ENCODE data around the gene PGP. TPM values are rescaled to one million over a fixed set of nuclear protein-coding genes. Genes with fewer than 3 reads are reported as not detected.

Gene PGP
- total and polyA plus RNA-seq, 8 donors, result 9.3 to 90.4 (median 11.3) TPM

DNA sequence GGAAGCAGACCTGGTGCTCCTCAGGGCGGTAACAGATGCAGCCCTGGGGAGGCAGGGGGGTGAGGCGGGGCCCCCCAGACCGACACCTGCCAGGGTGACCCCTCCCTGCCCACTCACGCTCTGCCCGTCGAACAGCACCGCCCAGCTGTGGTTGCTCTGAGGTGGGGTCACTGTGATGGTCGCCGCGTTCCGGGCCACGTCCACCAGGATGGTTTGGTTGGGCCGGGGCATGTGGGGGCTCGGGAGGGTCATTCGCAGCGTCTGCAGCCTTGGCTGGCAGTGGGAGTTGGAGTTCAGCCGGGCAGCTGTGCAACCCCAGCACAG, 4.7 kb downstream of the PGP start:
- TF ChIP-seq, protein P1, sequence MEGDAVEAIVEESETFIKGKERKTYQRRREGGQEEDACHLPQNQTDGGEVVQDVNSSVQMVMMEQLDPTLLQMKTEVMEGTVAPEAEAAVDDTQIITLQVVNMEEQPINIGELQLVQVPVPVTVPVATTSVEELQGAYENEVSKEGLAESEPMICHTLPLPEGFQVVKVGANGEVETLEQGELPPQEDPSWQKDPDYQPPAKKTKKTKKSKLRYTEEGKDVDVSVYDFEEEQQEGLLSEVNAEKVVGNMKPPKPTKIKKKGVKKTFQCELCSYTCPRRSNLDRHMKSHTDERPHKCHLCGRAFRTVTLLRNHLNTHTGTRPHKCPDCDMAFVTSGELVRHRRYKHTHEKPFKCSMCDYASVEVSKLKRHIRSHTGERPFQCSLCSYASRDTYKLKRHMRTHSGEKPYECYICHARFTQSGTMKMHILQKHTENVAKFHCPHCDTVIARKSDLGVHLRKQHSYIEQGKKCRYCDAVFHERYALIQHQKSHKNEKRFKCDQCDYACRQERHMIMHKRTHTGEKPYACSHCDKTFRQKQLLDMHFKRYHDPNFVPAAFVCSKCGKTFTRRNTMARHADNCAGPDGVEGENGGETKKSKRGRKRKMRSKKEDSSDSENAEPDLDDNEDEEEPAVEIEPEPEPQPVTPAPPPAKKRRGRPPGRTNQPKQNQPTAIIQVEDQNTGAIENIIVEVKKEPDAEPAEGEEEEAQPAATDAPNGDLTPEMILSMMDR (IDR thresholded peaks at IDR 0.05), result no peak
- no peak for TF ChIP-seq POLR2A (IDR thresholded peaks at IDR 0.05)
- TF ChIP-seq EP300 (IDR thresholded peaks at IDR 0.05), result no peak
- TF ChIP-seq POLR2AphosphoS5 (IDR thresholded peaks at IDR 0.05), result no peak
- Histone ChIP-seq H3K36me3 (peaks cover 29 to 51% (median 40%) of the 10 kb centered on the region in 4 donors), H3K27ac (no peak overlapping the region), H3K4me1 (peaks cover 31 to 50% (median 46%) of the 10 kb centered on the region in 4 donors), H3K27me3 (no peaks in the 10 kb centered on the region), H3K4me3 (no peak overlapping the region), H3K9me3 (no peaks in the 10 kb centered on the region)
- intact Hi-C loops (cut with DNase I; ENCODE audit: low total_unique reads), result no loop called here
- no peak for DNase-seq
- 83 to 95% (median 90%) methylated on average over 2 to 17 of the region's 17 CpGs for WGBS, 5 donors

DNA sequence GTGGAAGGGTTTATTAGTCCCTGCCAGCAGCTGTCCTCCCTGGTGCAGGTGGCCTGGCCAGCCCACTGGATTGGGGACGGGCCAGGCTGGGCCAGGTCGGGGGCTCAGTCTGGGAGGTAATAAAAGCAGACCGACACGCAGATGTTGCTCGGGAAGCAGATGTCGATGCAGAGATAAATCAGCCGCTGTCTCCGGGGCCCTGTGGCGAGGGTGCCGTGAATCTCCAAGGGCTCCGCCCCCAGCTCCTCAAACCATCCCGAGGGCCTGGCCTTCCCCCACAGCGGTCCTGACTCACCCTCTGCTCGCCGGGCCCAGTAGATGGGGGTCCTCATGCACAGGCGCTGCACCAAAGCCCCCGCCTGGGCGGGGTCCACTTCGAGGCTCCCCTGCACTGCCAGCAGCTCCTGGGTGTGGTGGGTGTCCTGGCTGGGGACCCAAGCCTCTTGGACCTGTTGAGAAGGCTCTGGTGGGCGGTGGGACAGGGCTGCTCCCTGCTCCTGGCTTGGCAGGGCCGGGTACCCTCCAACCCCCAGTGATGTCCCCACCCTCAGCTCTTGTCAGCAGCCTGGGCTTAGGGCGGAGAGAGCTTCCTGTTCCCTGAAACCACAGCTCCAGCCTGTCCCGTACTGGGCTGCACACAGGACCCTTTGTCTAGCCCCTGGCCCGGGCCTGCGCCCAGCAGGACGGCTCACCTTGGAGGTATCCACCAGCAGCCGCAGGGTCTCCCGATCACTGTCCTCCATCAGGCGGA, 5.2 kb downstream of the PGP start:
- no peak for DNase-seq
- Histone ChIP-seq H3K9me3 (no peaks in the 10 kb centered on the region), H3K27ac (no peak overlapping the region), H3K4me1 (peaks cover 35 to 56% (median 51%) of the 10 kb centered on the region in 4 donors), H3K4me3 (no peak overlapping the region), H3K36me3 (peaks cover 29 to 51% (median 40%) of the 10 kb centered on the region in 4 donors), H3K27me3 (no peaks in the 10 kb centered on the region)
- TF ChIP-seq, protein P1 (IDR thresholded peaks at IDR 0.05), result no peak
- no peak for TF ChIP-seq POLR2A (IDR thresholded peaks at IDR 0.05)
- no peak for TF ChIP-seq POLR2AphosphoS5 (IDR thresholded peaks at IDR 0.05)
- TF ChIP-seq EP300 (IDR thresholded peaks at IDR 0.05), result no peak
- WGBS, 5 donors, result 73 to 91% (median 90%) methylated on average over 12 to 29 of the region's 29 CpGs
- intact Hi-C loops (cut with DNase I; ENCODE audit: low total_unique reads), result loop anchor here (10.0 kb wide), 1 partner anchor 45 kb away; the partner anchor contains the start of gene ECI1

DNA sequence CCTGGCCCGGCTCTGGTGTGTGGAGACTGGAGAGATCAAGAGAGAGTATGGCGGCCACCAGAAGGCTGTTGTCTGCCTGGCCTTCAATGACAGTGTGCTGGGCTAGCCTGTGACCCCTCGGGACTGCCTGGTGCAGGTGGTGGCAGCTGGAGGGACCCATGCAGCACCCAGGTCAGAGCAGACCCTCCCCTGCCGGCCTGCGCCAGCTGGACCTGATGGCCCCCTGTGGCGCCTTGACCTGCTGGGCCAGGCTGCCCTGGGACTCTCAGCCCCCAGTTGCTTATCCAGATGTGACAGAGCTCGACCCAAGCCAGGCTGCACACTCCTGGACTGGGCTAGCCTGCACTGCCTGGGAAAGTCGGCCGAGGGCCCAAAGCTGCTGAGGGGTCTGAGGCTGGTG, 5.9 kb downstream of the PGP start:
- DNase-seq, result no peak
- Histone ChIP-seq H3K4me3 (no peak overlapping the region), H3K27me3 (no peaks in the 10 kb centered on the region), H3K27ac (no peak overlapping the region), H3K9me3 (no peaks in the 10 kb centered on the region), H3K36me3 (peaks cover 29 to 51% (median 40%) of the 10 kb centered on the region in 4 donors), H3K4me1 (peaks cover 29 to 50% (median 46%) of the 10 kb centered on the region in 4 donors)
- TF ChIP-seq POLR2A (IDR thresholded peaks at IDR 0.05), result no peak
- no peak for TF ChIP-seq POLR2AphosphoS5 (IDR thresholded peaks at IDR 0.05)
- TF ChIP-seq, protein P1 (IDR thresholded peaks at IDR 0.05), result no peak
- no peak for TF ChIP-seq EP300 (IDR thresholded peaks at IDR 0.05)
- 85 to 95% (median 93%) methylated on average over 9 of the region's 9 CpGs; no CpG with 5 or more reads in 1 of the 5 donors for WGBS, 5 donors
- intact Hi-C loops (cut with DNase I; ENCODE audit: low total_unique reads), result loop anchor here (10.0 kb wide), 1 partner anchor 46 kb away; the partner anchor contains the start of gene ECI1

DNA sequence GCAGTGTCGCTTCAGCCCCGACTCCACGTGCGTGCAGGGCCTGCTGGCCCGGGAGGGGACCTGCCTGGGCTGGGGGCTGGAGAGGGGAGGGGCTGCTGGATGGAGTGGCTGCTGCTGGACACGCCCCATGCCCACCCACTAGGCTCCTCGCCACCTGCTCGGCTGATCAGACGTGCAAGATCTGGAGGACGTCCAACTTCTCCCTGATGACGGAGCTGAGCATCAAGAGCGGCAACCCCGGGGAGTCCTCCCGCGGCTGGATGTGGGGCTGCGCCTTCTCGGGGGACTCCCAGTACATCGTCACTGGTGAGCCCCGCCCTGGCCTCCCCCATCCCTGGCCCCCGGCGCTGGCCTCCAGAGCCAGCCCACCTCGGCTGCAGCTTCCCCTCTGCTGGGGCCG, 6.3 kb downstream of the PGP start:
- H3K36me3 ChIP-seq, result peaks cover 29 to 51% (median 40%) of the 10 kb centered on the region in 4 donors

More for the DNA sequence above, 6.3 kb downstream of the PGP start:
- Histone ChIP-seq H3K9me3 (no peaks in the 10 kb centered on the region), H3K4me1 (peaks cover 25 to 46% (median 41%) of the 10 kb centered on the region in 4 donors), H3K4me3 (no peak overlapping the region), H3K27me3 (no peaks in the 10 kb centered on the region), H3K27ac (no peak overlapping the region)
- TF ChIP-seq, protein P1 (IDR thresholded peaks at IDR 0.05), result no peak
- no peak for TF ChIP-seq POLR2AphosphoS5 (IDR thresholded peaks at IDR 0.05)
- TF ChIP-seq POLR2A (IDR thresholded peaks at IDR 0.05), result no peak
- no peak for TF ChIP-seq EP300 (IDR thresholded peaks at IDR 0.05)
- intact Hi-C loops (cut with DNase I; ENCODE audit: low total_unique reads), result loop anchor here (10.0 kb wide), 1 partner anchor 46 kb away; the partner anchor contains the start of gene ECI1
- DNase-seq, result no peak
- 75 to 86% (median 78%) methylated on average over 7 to 23 of the region's 23 CpGs for WGBS, 5 donors
